GM13976 (cell line): ENCODE data around the gene DIAPH2.

Experiments used
- DNase-seq: peaks from one replicate; pipeline ENCODE4 v3.0.0; 2012; ENCODE audit warnings: low spot score
- CTCF ChIP-seq: IDR thresholded peaks from 2 replicates; pipeline ENCODE4 v1.5.1; 2012; ENCODE audit warnings: borderline replicate concordance, mild to moderate bottlenecking; ENCODE audit not compliant: insufficient read depth; ENCODE audit errors: extremely low read depth, missing control alignments, control extremely low read depth
- in situ Hi-C: fragments of 300-500 bp; cut with MboI; formaldehyde crosslinking; loops from one replicate; pipeline ENCODE4 v1.12.0; 2022; ENCODE audit warnings: low sequenced_read_pairs, mixed read lengths, inconsistent platforms; ENCODE audit not compliant: unreplicated experiment

Gene DIAPH2

GRCh38 chrX:96985046-96985445 is 300.4 kb downstream of the DIAPH2 start:
- TF ChIP-seq CTCF: no peak
- in situ Hi-C loops: no loop called here
- no peak for DNase-seq

- in situ Hi-C loops: no loop called here
Measured at GRCh38 chrX:96987228-96987627, 302.6 kb downstream of the DIAPH2 start.

GRCh38 chrX:96989830-96990571 is 305.4 kb downstream of the DIAPH2 start:
- no peak for TF ChIP-seq CTCF
- in situ Hi-C loops: no loop called here
- DNase-seq: no peak

More at GRCh38 chrX:96987228-96987627, 302.6 kb downstream of the DIAPH2 start:
- no peak for TF ChIP-seq CTCF
- no peak for DNase-seq

- TF ChIP-seq CTCF: no peak
- in situ Hi-C loops: no loop called here
- no peak for DNase-seq
Measured at GRCh38 chrX:96994093-96994492, 309.5 kb downstream of the DIAPH2 start.

GRCh38 chrX:96997196-96997595 is 312.6 kb downstream of the DIAPH2 start:
- no peak for TF ChIP-seq CTCF
- DNase-seq: no peak
- in situ Hi-C loops: no loop called here

GRCh38 chrX:97000682-97001368 is 316.2 kb downstream of the DIAPH2 start:
- TF ChIP-seq CTCF: no peak
- in situ Hi-C loops: no loop called here
- DNase-seq: no peak
